K562 (cell line): Measurements from ENCODE around the gene EHD2. TPM values are rescaled to one million over a fixed set of nuclear protein-coding genes. Genes with fewer than 3 reads are reported as not detected.
A peak's percentile ranks its signal among the peaks of the same experiment; 100 is the strongest.
"Not testable (repeated sequence)": the region's sequence is repeated elsewhere in the genome, so short reads cannot be mapped to it uniquely, and the experiment has no call there.

Source experiments
- ATAC-seq: fragments of 200-7000 bp; cut with Tn5 transposase; 3 replicates; pipeline ENCODE4 v1.9.1; 2020; ENCODE audit warnings: moderate library complexity
- BruUV-seq: library from RNA; stranded (reverse); fragments of 400-500 nt; replicated peaks from 2 replicates; lab custom pipeline; 2021; lab: Mats Ljungman, UMichigan
- CTCF ChIA-PET: fragments of 300-600 bp; formaldehyde crosslinking; extraction: SDS; loops from one replicate; lab custom pipeline; 2021; ENCODE audit warnings: low intra/inter-chr PET ratio; lab: Yijun Ruan, JAX
- POLR2A ChIA-PET: fragments of 300-600, 350-650 bp; sonication (Branson Sonifier 250); formaldehyde crosslinking; extraction: SDS; loops from one replicate; lab custom pipeline; 2021; ENCODE audit warnings: antibody characterized with exemption, inconsistent platforms; lab: Yijun Ruan, JAX
- DNase-seq, 4 experiments: peaks; one replicate each; pipeline versions ENCODE4 v3.0.0 to v3.0.0-alpha.2; 2011 to 2018; ENCODE audit warnings: low spot score in 3 of 4, mixed read lengths in 3 of 4; ENCODE audit errors: extremely low read depth in 1 of 4
- FAIRE-seq: peaks from 2 replicates; lab custom pipeline; 2011; peaks lifted over from hg19 to GRCh38; lab: Jason Lieb, UNC
- H2AFZ ChIP-seq: 2 replicates; pipeline ENCODE4 v1.6.0; 2011; ENCODE audit warnings: low read depth, low read length, control low read depth, inconsistent platforms
- H3K27ac ChIP-seq: fragments of 200-600 bp; 3 replicates; pipeline ENCODE4 v1.8.0; 2011; ENCODE audit warnings: low read depth, mild to moderate bottlenecking, control low read depth, inconsistent platforms, low read length, moderate library complexity, mixed read lengths; ENCODE audit errors: extremely low read depth
- H3K27me3 ChIP-seq, 2 experiments: fragments of 300-600 bp in 1 of 2; 2 replicates in 1 of 2; 3 replicates in 1 of 2; pipeline versions ENCODE4 v1.6.0 to v1.8.0; 2011; ENCODE audit warnings: inconsistent platforms in 2 of 2, low read length in 2 of 2, mild to moderate bottlenecking in 1 of 2, mixed read lengths in 1 of 2, moderate library complexity in 1 of 2; ENCODE audit not compliant: control insufficient read depth in 2 of 2, insufficient read depth in 2 of 2
- H3K36me3 ChIP-seq: fragments of 300-600 bp; 3 replicates; pipeline ENCODE4 v1.8.0; 2011; ENCODE audit warnings: mild to moderate bottlenecking, low read length, inconsistent platforms; ENCODE audit not compliant: control insufficient read depth, insufficient read depth
- H3K4me1 ChIP-seq, 2 experiments: fragments of 200-600 bp in 1 of 2; replicated peaks in 1 of 2; 2 replicates in 1 of 2; 3 replicates in 1 of 2; pipeline versions ENCODE4 v1.5.1 to v1.8.0; 2011; ENCODE audit warnings: inconsistent platforms in 2 of 2, low read length in 2 of 2, mild to moderate bottlenecking in 1 of 2, mixed read lengths in 1 of 2, moderate library complexity in 1 of 2; ENCODE audit not compliant: control insufficient read depth in 2 of 2, insufficient read depth in 2 of 2
- H3K4me2 ChIP-seq: 2 replicates; pipeline ENCODE4 v1.6.1; 2011; ENCODE audit warnings: low read length, control low read depth, inconsistent platforms, mixed read lengths; ENCODE audit not compliant: insufficient read depth
- H3K4me3 ChIP-seq: fragments of 200-600 bp; sonication (generic), shearing (Covaris generic); 2 replicates; pipeline ENCODE4 v1.5.1; 2016; ENCODE audit warnings: control low read depth, inconsistent platforms
- H3K79me2 ChIP-seq: fragments of 200-600 bp; 3 replicates; pipeline ENCODE4 v1.8.0; 2011; ENCODE audit warnings: low read length, inconsistent platforms; ENCODE audit not compliant: control insufficient read depth, insufficient read depth
- H3K9ac ChIP-seq, 2 experiments: 2 replicates each; pipeline versions ENCODE4 v1.6.0 to v1.6.1; 2011; ENCODE audit warnings: low read depth in 2 of 2, low read length in 2 of 2, control low read depth in 1 of 2, inconsistent platforms in 1 of 2, mild to moderate bottlenecking in 1 of 2, mixed read lengths in 1 of 2; ENCODE audit not compliant: insufficient read depth in 1 of 2
- H3K9me1 ChIP-seq: one replicate; pipeline ENCODE4 v1.6.0; 2011; ENCODE audit warnings: inconsistent platforms, mild to moderate bottlenecking, low read length, moderate library complexity; ENCODE audit not compliant: control insufficient read depth, insufficient read depth
- H3K9me3 ChIP-seq: replicated peaks from 2 replicates; pipeline ENCODE4 v1.5.1; 2011; ENCODE audit warnings: low read depth, low read length, inconsistent platforms; ENCODE audit not compliant: control insufficient read depth, insufficient read depth
- H4K20me1 ChIP-seq: replicated peaks from 2 replicates; pipeline ENCODE4 v1.6.1; 2011; ENCODE audit warnings: low read length, inconsistent platforms, mixed read lengths; ENCODE audit not compliant: control insufficient read depth, insufficient read depth
- FOXJ2 ChIP-seq: fragments of 200-800 bp; sonication (Bioruptor generic); IDR thresholded peaks from 2 replicates; pipeline ENCODE4 v1.6.1; 2016; ENCODE audit warnings: missing genetic modification characterization, missing compliant biosample characterization
- ZNF121 ChIP-seq: sonication (generic); formaldehyde crosslinking; conservative IDR thresholded peaks from 2 replicates; pipeline ENCODE4 v1.8.0; 2022; ENCODE audit warnings: missing genetic modification reagents
- ZNF431 ChIP-seq: sonication (generic); formaldehyde crosslinking; IDR thresholded peaks from 2 replicates; pipeline ENCODE4 v1.8.0; 2022; ENCODE audit warnings: mild to moderate bottlenecking, missing genetic modification reagents
- WGBS: fragments of 100-300 bp; shearing (Covaris generic); methylation state at CpG from one replicate; pipeline ENCODE4 v1.1.6; 2016; ENCODE audit warnings: low coverage, mixed read lengths; ENCODE audit not compliant: insufficient coverage; ENCODE audit errors: missing lambda C conversion rate; 5-methylcytosine and 5-hydroxymethylcytosine counted together
- in situ Hi-C: fragments of 300-500 bp; cut with MboI; formaldehyde crosslinking; loops from 4 replicates; pipeline ENCODE4 v1.15.0; 2018; ENCODE audit warnings: inconsistent platforms, mixed read lengths
- intact Hi-C: fragments of 100-400 bp; cut with micrococcal nuclease; formaldehyde crosslinking; loops from 2 replicates; pipeline ENCODE4 v1.14.2; 2022
- polyA plus RNA-seq, 8 experiments: library from polyadenylated mRNA; depleted of rRNA in 4 of 8; stranded (reverse) in 5 of 8; unstranded in 3 of 8; fragments of >200 nt; fragmentation: Nextera tagmentation in 2 of 8; fragmentation: Illumina TruSeq in 1 of 8; extraction: Ambion mirVana in 2 of 8; extraction: Trizol in 1 of 8; gene quantifications; 2 replicates each; pipeline versions ENCODE4 v1.2.1 to v1.2.3, GENCODE V29; 2011 to 2014; ENCODE audit warnings: inconsistent platforms in 1 of 8, missing spikeins in 1 of 8
- total RNA-seq, 7 experiments: library from RNA; depleted of rRNA in 6 of 7; stranded (reverse); fragments of >200 nt in 6 of 7; fragmentation: Illumina TruSeq in 2 of 7; extraction: Trizol in 2 of 7; gene quantifications; 2 replicates each; pipeline versions ENCODE4 v1.2.1 to v1.2.3, GENCODE V29; 2011 to 2021; ENCODE audit warnings: low replicate concordance in 1 of 7

EHD2 gene
- total and polyA plus RNA-seq, 9 of the 15 experiments (the other 6 are each of a cell fraction or from before 2014, with no cell fraction given) = 1.7 to 32.2 (median 3.0) TPM

- H3K9me3 ChIP-seq, H4K20me1 ChIP-seq, CTCF ChIA-PET, H3K9me1 ChIP-seq, H3K4me3 ChIP-seq, DNase-seq, in situ Hi-C loops, H3K79me2 ChIP-seq, H3K27ac ChIP-seq, H3K27me3 ChIP-seq, H3K4me2 ChIP-seq, H3K36me3 ChIP-seq, H2AFZ ChIP-seq, ATAC-seq, H3K9ac ChIP-seq: not testable (repeated sequence)
- WGBS = 26% methylated on average over 6 of the region's 6 CpGs
- 0 out of 2 replicates have a peak, but pooled peaks have one; percentile 5 for TF ChIP-seq ZNF121 (CRISPR knock-in tag)
- TF ChIP-seq, all 486 proteins: peak for 1; not testable (repeated sequence) for 485
- POLR2A ChIA-PET, FAIRE-seq, intact Hi-C loops, H3K4me1 ChIP-seq, BruUV-seq: not testable (repeated sequence)
Measured at GRCh38 chr19:47771291-47771690, 58.1 kb downstream of the EHD2 start.

- no peak overlapping the region for H3K9ac ChIP-seq
- H3K9me1 ChIP-seq = peaks cover under 1% of the 10 kb centered on the region
- H3K36me3 ChIP-seq = peaks cover 14% of the 10 kb centered on the region; the same call in 2 of the 3 replicates
- H3K27me3 ChIP-seq = no peaks in the 10 kb centered on the region
- H3K27ac ChIP-seq = no peak overlapping the region
- TF ChIP-seq FOXJ2 (tag) = peak; percentile 54; the same call in 1 of the 2 replicates
- no peak for TF ChIP-seq ZNF431 (CRISPR knock-in tag)
- TF ChIP-seq, all 486 proteins: peak for 1
- intact Hi-C loops (no loop called here), in situ Hi-C loops (no loop called here)
- ATAC-seq (no peak), FAIRE-seq (peak; percentile 23), DNase-seq (no peak)
- Histone ChIP-seq H3K4me2 (no peak overlapping the region), H2AFZ (no peak overlapping the region), H4K20me1 (no peaks in the 10 kb centered on the region), H3K4me3 (no peak overlapping the region), H3K79me2 (peaks cover 25% of the 10 kb centered on the region), H3K4me1 (peaks cover 11 to 29% of the 10 kb centered on the region in 2 experiments; a peak in 3 of 5 replicates), H3K9me3 (no peaks in the 10 kb centered on the region)
- ChIA-PET POLR2A (no interaction called here), CTCF (no interaction called here)
- 76% methylated on average over 4 of the region's 4 CpGs for WGBS
- BruUV-seq = no TSS peak
Measured at GRCh38 chr19:47776568-47776967, 63.3 kb downstream of the EHD2 start.
